Upper lobe of left lung (tissue), 6 donors: Measurements from ENCODE around the gene RAB8B. TPM values are rescaled to one million over a fixed set of nuclear protein-coding genes. Genes with fewer than 3 reads are reported as not detected.
A peak's percentile ranks its signal among the peaks of the same experiment; 100 is the strongest.

Experiments
- ATAC-seq, 2 donors: fragments of 200-7000 bp; cut with Tn5 transposase; one replicate each; pipeline ENCODE4 v1.9.1; 2022; ENCODE audit warnings: mild to moderate bottlenecking in 2 of 2, moderate library complexity in 2 of 2; ENCODE audit not compliant: low FRiP score in 2 of 2
- DNase-seq, 2 donors: peaks; one replicate each; pipeline ENCODE4 v3.0.0-alpha.2; 2019 to 2020
- H3K27ac ChIP-seq, 4 donors: fragments of 200-600 bp; sonication (generic); one replicate each; pipeline ENCODE4 v1.5.1; 2016 to 2019
- H3K27me3 ChIP-seq, 4 donors: fragments of 200-600 bp; sonication (generic); one replicate each; pipeline ENCODE4 v1.5.1; 2017 to 2019
- H3K36me3 ChIP-seq, 4 donors: fragments of 200-600 bp; sonication (generic); one replicate each; pipeline ENCODE4 v1.5.1; 2016 to 2019
- H3K4me1 ChIP-seq, 4 donors: fragments of 200-600 bp; sonication (generic); one replicate each; pipeline ENCODE4 v1.5.1; 2018 to 2019
- H3K4me3 ChIP-seq, 4 donors: fragments of 200-600 bp; sonication (generic); one replicate each; pipeline ENCODE4 v1.5.1; 2017 to 2019; ENCODE audit warnings: mild to moderate bottlenecking in 2 of 4, moderate library complexity in 1 of 4
- H3K9me3 ChIP-seq, 4 donors: fragments of 200-600 bp; sonication (generic); one replicate each; pipeline ENCODE4 v1.5.1; 2018 to 2019
- EP300 ChIP-seq, 4 donors: sonication (generic); formaldehyde crosslinking; IDR thresholded peaks; one replicate each; pipeline ENCODE4 v1.5.1; 2017; ENCODE audit warnings: antibody characterized with exemption in 4 of 4, control low read depth in 2 of 4
- POLR2A ChIP-seq, 4 donors: fragments of 450-650 bp; IDR thresholded peaks; one replicate each; pipeline ENCODE4 v1.5.1; 2016 to 2017; ENCODE audit warnings: antibody characterized with exemption in 4 of 4, mild to moderate bottlenecking in 2 of 4
- POLR2AphosphoS5 ChIP-seq, 2 donors: sonication (generic); formaldehyde crosslinking; IDR thresholded peaks; one replicate each; pipeline ENCODE4 v1.5.1; 2017; ENCODE audit warnings: antibody characterized with exemption in 2 of 2
- WGBS, 2 donors: methylation state at CpG; one replicate each; pipeline ENCODE4 v1.1.5; 2017 to 2018; 5-methylcytosine and 5-hydroxymethylcytosine counted together
- total RNA-seq, 6 donors: library from RNA; depleted of rRNA in 4 of 6; stranded (reverse); fragments of >200 nt in 4 of 6; gene quantifications; one replicate each; pipeline versions ENCODE4 v1.1.0 to v1.2.1, GENCODE V29; 2016 to 2021
- TF ChIP-seq, protein P1 (sequence below), 6 experiments: fragments of 450-650 bp in 4 of 6; fragments of 200-600 bp in 2 of 6; sonication (generic) in 2 of 6; IDR thresholded peaks; one replicate each; pipeline ENCODE4 v1.5.1; 2016 to 2019; ENCODE audit warnings: antibody characterized with exemption in 6 of 6
- donor health status: DM: no; HTN: no; CAD: no; lungs with moderate emphysema.
- donor health status: DM: no; HTN: yes; CAD: no; lungs with severe emphysema.

The RAB8B gene
- total RNA-seq, 6 donors from 2014 or later: 10.2 to 54.8 (median 39.2) TPM

DNA sequence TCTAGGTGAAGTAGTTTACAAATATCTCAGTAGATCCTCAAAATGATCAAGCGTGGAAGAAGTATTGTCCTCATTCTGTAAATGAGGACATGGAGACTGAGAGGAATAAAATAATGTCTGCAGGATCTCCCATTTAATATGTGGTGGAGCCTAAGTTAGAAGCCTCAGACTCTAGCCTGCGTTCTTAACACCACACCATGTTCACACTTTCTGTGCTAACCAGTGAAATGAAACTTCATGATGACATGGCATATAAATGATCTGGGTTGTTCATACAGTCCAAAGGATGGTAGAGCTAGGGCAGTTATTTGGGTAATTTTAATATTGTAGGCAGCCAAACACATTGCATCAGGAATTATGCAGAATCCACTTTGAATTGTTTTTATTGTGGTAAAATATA is 62.9 kb downstream of the RAB8B start:
- Histone ChIP-seq H3K27ac (no peak overlapping the region), H3K4me1 (peaks cover 5 to 17% (median 9%) of the 10 kb centered on the region in 4 donors), H3K36me3 (peaks cover 0 to 34% (median 3%) of the 10 kb centered on the region in 4 donors), H3K9me3 (no peaks in the 10 kb centered on the region), H3K27me3 (no peaks in the 10 kb centered on the region), H3K4me3 (no peak overlapping the region)
- no peak for DNase-seq
- ATAC-seq: no peak
- TF ChIP-seq EP300 (IDR thresholded peaks at IDR 0.05): no peak
- TF ChIP-seq POLR2A (IDR thresholded peaks at IDR 0.05): no peak
- TF ChIP-seq, protein P1, sequence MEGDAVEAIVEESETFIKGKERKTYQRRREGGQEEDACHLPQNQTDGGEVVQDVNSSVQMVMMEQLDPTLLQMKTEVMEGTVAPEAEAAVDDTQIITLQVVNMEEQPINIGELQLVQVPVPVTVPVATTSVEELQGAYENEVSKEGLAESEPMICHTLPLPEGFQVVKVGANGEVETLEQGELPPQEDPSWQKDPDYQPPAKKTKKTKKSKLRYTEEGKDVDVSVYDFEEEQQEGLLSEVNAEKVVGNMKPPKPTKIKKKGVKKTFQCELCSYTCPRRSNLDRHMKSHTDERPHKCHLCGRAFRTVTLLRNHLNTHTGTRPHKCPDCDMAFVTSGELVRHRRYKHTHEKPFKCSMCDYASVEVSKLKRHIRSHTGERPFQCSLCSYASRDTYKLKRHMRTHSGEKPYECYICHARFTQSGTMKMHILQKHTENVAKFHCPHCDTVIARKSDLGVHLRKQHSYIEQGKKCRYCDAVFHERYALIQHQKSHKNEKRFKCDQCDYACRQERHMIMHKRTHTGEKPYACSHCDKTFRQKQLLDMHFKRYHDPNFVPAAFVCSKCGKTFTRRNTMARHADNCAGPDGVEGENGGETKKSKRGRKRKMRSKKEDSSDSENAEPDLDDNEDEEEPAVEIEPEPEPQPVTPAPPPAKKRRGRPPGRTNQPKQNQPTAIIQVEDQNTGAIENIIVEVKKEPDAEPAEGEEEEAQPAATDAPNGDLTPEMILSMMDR (IDR thresholded peaks at IDR 0.05): no peak
- TF ChIP-seq POLR2AphosphoS5 (IDR thresholded peaks at IDR 0.05): no peak
- WGBS, 2 donors: 96 to 100% methylated on average over 2 of the region's 2 CpGs

DNA sequence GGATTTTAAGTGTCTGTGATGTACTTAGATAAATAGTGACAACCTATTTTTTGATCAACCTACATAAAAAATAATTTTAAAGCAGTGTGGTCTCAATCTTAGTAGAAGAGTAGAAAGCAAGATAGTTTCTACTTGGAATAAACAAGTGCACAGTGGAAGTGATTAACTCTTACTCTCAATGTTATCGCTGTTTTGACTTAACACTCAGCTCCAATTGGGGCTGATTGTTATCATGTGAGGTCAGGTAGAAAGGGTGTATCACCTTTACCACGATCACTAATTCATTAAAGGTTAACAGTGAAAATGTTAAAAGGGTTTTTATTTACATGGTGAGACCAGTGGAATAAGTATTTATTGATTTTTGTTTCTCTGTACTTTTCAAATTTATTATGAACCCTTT is 65.6 kb downstream of the RAB8B start:
- H3K4me1 ChIP-seq: no peaks in the 10 kb centered on the region
- no peak for DNase-seq
- TF ChIP-seq POLR2A (IDR thresholded peaks at IDR 0.05) (no peak), POLR2AphosphoS5 (IDR thresholded peaks at IDR 0.05) (no peak), EP300 (IDR thresholded peaks at IDR 0.05) (no peak)
- TF ChIP-seq, protein P1 (IDR thresholded peaks at IDR 0.05): no peak
- ATAC-seq: no peak
- no peaks in the 10 kb centered on the region for H3K27me3 ChIP-seq
- H3K9me3 ChIP-seq: no peaks in the 10 kb centered on the region
- H3K27ac ChIP-seq: peak overlapping the region in 1 of 4 donors; percentile 22
- 86 to 92% methylated on average over 2 of the region's 2 CpGs for WGBS, 2 donors
- H3K4me3 ChIP-seq: no peak overlapping the region
- H3K36me3 ChIP-seq: peaks cover 2 to 54% (median 10%) of the 10 kb centered on the region in 4 donors

DNA sequence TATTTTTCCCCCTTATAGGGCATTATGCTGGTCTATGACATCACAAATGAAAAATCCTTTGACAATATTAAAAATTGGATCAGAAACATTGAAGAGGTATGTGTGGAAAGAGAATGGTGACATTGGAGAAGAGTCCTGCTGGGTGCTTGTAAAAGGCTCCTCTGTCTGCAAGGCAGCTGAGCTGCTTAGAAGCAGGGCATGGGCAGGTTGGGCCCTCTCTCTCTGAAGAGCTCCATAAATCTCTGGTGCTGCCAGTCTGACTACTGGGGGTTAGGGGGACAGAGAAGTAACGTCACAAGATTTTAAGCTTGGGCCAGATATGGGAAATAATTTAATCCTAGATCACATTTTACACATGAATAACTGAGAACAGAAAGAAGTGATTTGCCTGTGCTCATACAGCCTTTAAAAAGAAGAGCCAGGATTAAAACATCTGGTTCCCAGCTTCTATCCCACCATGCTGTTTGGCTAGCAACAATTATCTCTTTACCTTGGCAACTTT is 66.1 kb downstream of the RAB8B start:
- TF ChIP-seq, protein P1 (IDR thresholded peaks at IDR 0.05): no peak
- no peak for TF ChIP-seq POLR2A (IDR thresholded peaks at IDR 0.05)
- no peak for TF ChIP-seq EP300 (IDR thresholded peaks at IDR 0.05)
- no peak for TF ChIP-seq POLR2AphosphoS5 (IDR thresholded peaks at IDR 0.05)
- Histone ChIP-seq H3K4me1 (peaks cover 0 to 3% (median 0%) of the 10 kb centered on the region in 4 donors), H3K36me3 (peaks cover 2 to 52% (median 9%) of the 10 kb centered on the region in 4 donors), H3K4me3 (no peak overlapping the region), H3K27ac (peak overlapping the region in 1 of 4 donors; percentile 22), H3K27me3 (no peaks in the 10 kb centered on the region), H3K9me3 (no peaks in the 10 kb centered on the region)
- DNase-seq (no peak), ATAC-seq (no peak)
- 78 to 96% methylated on average over 1 of the region's 1 CpG for WGBS, 2 donors

DNA sequence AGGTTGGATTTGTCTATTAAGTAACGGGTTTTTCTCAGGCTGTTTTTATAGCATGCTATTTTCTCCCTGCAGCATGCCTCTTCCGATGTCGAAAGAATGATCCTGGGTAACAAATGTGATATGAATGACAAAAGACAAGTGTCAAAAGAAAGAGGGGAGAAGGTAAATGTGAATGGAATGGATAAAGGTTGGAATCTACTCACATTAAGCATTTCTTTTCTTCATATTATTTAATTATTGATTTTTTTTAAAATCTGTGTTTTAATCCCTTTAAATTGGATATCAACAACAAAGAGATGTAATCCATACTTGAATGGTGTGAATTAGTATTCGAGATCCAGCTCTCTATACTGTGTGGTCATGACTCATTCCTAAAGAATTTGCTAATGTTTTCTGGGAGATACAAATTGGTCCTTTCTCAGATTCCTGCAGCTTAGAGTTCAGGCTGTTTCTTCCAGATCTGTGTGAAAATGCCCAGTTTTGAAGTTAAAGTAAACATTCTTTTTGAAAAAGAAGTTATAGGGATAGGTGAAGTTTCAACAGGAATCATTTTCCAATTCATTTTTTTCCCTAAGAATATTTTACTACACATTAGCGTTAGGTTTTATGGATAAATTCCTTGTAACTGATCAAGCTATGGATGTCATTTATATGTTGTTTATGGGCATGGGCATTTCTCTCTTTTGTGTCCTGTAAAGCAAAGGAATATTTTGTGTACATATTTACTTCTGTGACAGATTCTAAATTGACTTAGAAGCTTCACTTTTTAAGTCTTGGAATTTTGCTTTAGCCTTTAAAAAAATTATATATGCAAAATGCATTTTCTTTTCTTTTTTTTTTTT is 67.2 kb downstream of the RAB8B start:
- WGBS, 2 donors: 67 to 73% methylated on average over 5 of the region's 5 CpGs
- peaks cover 0 to 3% (median 0%) of the 10 kb centered on the region in 4 donors for H3K4me1 ChIP-seq
- DNase-seq (no peak), ATAC-seq (no peak)
- H3K9me3 ChIP-seq: no peaks in the 10 kb centered on the region
- H3K4me3 ChIP-seq: no peak overlapping the region
- peaks cover 2 to 52% (median 8%) of the 10 kb centered on the region in 4 donors for H3K36me3 ChIP-seq
- no peak for TF ChIP-seq POLR2AphosphoS5 (IDR thresholded peaks at IDR 0.05)
- TF ChIP-seq POLR2A (IDR thresholded peaks at IDR 0.05): no peak
- no peak for TF ChIP-seq EP300 (IDR thresholded peaks at IDR 0.05)
- TF ChIP-seq, protein P1 (IDR thresholded peaks at IDR 0.05): no peak
- no peaks in the 10 kb centered on the region for H3K27me3 ChIP-seq
- no peak overlapping the region for H3K27ac ChIP-seq
